Stimulated activated CD8-positive, alpha-beta memory T cell treated with anti-CD3 and anti-CD28 coated beads, Interleukin-4, amount 100 ng/mL, for 24 hours (primary cell): ENCODE results near the gene RASSF4.
"Not testable (repeated sequence)": the region's sequence is repeated elsewhere in the genome, so short reads cannot be mapped to it uniquely, and the experiment has no call there.

ENCODE experiments used
- DNase-seq: peaks from one replicate; pipeline ENCODE4 v3.0.0-alpha.2; 2020; ENCODE audit warnings: low read depth

RASSF4 gene

DNA sequence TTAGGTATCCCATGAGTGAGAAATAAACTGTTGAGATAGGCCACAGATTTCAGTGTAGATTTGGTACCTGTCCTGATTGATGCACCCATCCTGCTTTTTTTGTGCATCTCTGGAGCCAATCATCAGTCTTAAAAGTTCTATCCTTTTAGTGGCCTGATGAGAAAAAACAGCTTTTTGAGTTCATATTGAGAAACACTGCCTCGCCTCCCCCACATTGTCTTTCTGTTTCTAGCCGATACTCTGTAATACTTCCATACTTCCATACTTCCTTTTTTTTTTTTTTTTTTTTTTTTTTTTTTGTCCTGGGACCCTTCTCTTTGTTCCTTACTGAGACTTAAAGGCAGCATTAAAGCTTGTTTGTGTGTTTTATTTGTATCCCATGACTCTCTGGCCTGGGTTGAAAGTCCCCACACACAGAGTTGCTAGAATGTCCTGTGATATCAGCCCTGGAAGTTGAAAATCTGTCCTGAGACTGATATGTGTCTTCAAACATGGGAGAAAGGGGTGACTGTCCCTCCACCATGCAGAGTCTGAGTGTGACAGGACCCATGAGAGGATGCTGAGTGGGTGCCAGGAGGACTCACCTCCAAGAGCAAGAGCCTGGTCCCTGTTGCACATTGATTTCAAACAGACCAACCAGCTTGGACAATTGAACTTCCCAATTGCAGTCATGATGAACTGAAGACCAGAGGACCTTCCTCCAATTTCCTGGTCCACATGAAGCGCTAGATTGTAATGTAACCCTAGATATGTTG lies 46.9 kb downstream of the RASSF4 start:
- no peak for DNase-seq

GRCh38 chr10:45008524-45009161 lies 49.0 kb downstream of the RASSF4 start:
- DNase-seq: no peak

GRCh38 chr10:45014557-45014956 lies 55.0 kb downstream of the RASSF4 start:
- not testable (repeated sequence) for DNase-seq

DNA sequence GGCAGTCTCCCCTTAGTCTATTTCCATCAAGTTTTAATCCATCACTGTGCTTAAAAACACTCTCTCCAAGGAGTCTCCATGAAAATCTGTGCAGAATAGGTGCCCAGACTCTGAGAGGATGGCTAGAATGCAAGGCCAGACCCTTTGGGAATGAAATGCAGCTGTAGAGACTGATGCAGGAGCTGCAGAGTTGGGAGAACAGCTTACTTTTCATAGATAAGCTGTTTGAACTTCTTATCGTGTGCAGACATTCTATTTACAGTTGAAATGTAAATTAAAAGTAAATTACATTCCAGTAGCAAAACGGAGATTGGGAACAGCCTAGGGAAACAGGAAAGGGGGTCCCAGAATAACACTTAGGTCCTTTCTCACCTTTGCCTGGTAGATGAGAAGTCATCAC lies 56.0 kb downstream of the RASSF4 start:
- no peak for DNase-seq

- DNase-seq: no peak
These were observed 63.8 kb downstream of the RASSF4 start for GRCh38 chr10:45023426-45023825.

DNA sequence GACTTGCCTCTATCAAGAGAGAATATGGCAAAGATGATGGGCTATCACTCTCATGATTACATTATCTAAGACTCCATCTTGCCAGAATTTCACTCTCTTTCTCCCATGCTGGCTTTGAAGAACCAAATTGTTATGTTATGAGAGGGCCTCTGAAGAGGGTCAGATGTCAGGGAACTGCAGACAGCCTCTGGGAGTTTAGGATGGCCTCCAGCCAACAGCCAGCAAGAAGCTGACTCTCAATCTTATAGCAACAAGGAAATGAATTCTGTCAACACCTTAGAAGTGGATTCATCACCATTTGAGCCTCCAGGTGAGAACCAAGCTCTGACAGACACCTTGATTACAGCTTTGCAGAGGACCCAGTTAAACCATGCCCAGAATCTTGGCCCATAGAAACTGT lies 74.7 kb downstream of the RASSF4 start:
- DNase-seq: no peak

DNA sequence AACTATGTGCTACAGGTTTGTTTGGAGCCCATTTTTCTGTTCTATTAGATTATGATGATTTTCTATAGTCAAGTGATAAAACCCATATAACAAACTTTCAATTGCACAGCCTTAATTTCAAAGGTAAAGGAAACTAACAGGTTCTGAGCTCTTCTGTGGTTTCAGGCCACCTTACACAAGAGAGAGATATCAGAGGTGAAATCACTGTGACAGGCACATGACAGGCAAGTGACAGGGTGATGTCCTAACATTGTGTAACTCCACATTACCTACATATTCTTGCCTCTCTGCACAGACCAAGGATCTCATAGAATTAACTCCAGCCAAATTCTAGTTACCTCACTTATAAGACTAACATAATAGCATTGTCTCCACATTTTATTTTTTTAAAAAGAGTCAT lies 76.1 kb downstream of the RASSF4 start:
- DNase-seq: no peak

DNA sequence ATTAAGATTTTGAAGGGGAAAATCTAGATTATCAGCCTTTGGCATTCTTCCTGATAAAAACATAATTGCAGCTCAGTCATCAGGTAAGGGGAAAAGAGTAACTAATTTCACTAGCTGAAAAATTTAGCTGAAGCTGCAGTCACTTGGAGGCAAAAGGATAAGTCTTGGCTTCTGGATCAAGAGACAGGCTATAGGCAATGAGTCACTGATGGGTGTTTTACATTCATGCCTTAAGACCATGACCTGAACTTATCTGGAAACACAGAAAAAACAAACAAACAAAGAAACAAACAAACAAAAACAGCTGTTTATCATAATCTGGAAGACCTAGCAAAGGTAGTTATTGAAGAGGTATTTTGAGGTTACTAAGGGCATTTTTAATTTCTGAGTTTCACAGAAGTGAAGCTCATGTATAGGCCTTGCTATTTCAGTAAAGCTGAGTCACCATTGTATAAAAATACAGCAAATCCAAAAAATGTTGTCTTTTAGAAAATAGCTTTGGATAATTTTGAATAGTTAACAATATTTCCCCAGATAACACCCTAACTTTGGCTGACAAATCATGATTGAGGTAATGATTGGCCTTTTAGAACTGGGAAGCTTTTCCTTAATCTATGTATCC lies 81.4 kb downstream of the RASSF4 start:
- no peak for DNase-seq

- DNase-seq: no peak
These were observed 84.7 kb downstream of the RASSF4 start for GRCh38 chr10:45044290-45044689.
